ENCODE results near the gene RPS16.

Gene RPS16

GRCh38 chr19:39384839-39385568 is 50.7 kb downstream of the RPS16 start:
- no peak for DNase-seq

Measured in inflammatory macrophage treated with lipopolysaccharide for 4 hours (primary cell).